Esophagus muscularis mucosa (tissue), 4 donors: ENCODE measurements around the gene LCP2. TPM values are rescaled to one million over a fixed set of nuclear protein-coding genes. Genes with fewer than 3 reads are reported as not detected.

Source experiments
- DNase-seq: peaks from one replicate; pipeline ENCODE4 v3.0.0-alpha.2; 2017; ENCODE audit errors: extremely low spot score
- H3K27ac ChIP-seq, 4 donors: fragments of 200-600 bp; sonication (generic); replicated peaks in 1 of 4; 1 replicate in 3 of 4; 2 replicates in 1 of 4; pipeline ENCODE4 v1.5.1; 2016 to 2019; ENCODE audit warnings: mild to moderate bottlenecking in 1 of 4
- H3K27me3 ChIP-seq, 4 donors: fragments of 200-600 bp; sonication (generic); one replicate each; pipeline versions ENCODE4 v1.5.1 to v1.6.0; 2016 to 2019
- H3K36me3 ChIP-seq, 4 donors: fragments of 200-600 bp; sonication (generic); one replicate each; pipeline ENCODE4 v1.5.1; 2016 to 2019
- H3K4me1 ChIP-seq, 4 donors: fragments of 200-600 bp; sonication (generic); one replicate each; pipeline ENCODE4 v1.5.1; 2016 to 2019
- H3K4me3 ChIP-seq, 4 donors: fragments of 200-600 bp; sonication (generic); 1 replicate in 2 of 4; 2 replicates in 2 of 4; pipeline ENCODE4 v1.5.1; 2016 to 2019; ENCODE audit warnings: mild to moderate bottlenecking in 4 of 4, moderate library complexity in 1 of 4
- H3K9me3 ChIP-seq, 4 donors: fragments of 200-600 bp; sonication (generic); 1 replicate in 3 of 4; 2 replicates in 1 of 4; pipeline ENCODE4 v1.5.1; 2016 to 2019
- EP300 ChIP-seq: sonication (generic); formaldehyde crosslinking; IDR thresholded peaks from one replicate; pipeline ENCODE4 v1.6.1; 2017; ENCODE audit warnings: antibody characterized with exemption
- POLR2A ChIP-seq: fragments of 450-650 bp; IDR thresholded peaks from one replicate; pipeline ENCODE4 v1.6.1; 2017; ENCODE audit warnings: antibody characterized with exemption, moderate library complexity, mild to moderate bottlenecking, low read depth
- POLR2AphosphoS5 ChIP-seq, 2 donors: sonication (generic); formaldehyde crosslinking; IDR thresholded peaks; one replicate each; pipeline ENCODE4 v1.6.1; 2017; ENCODE audit warnings: antibody characterized with exemption in 2 of 2
- WGBS: methylation state at CpG from one replicate; pipeline ENCODE4 v1.1.5; 2018; 5-methylcytosine and 5-hydroxymethylcytosine counted together
- intact Hi-C: fragments of 100-400 bp; cut with DNase I; formaldehyde crosslinking; loops from one replicate; pipeline ENCODE4 v1.15.1; 2023
- total RNA-seq, 4 donors: library from RNA; depleted of rRNA; stranded (reverse); fragments of >200 nt; gene quantifications; one replicate each; pipeline versions ENCODE4 v1.1.0 to v1.2.1, GENCODE V29; 2016
- TF ChIP-seq, protein P1 (sequence below), 3 experiments: fragments of 200-600 bp in 2 of 3; fragments of 450-650 bp in 1 of 3; sonication (generic) in 2 of 3; IDR thresholded peaks; one replicate each; pipeline ENCODE4 v1.5.1; 2017 to 2019; ENCODE audit warnings: antibody characterized with exemption in 3 of 3, mild to moderate bottlenecking in 2 of 3, moderate library complexity in 1 of 3

Gene LCP2
- total RNA-seq, 4 donors from 2014 or later: 6.8 to 20.4 (median 9.0) TPM

DNA sequence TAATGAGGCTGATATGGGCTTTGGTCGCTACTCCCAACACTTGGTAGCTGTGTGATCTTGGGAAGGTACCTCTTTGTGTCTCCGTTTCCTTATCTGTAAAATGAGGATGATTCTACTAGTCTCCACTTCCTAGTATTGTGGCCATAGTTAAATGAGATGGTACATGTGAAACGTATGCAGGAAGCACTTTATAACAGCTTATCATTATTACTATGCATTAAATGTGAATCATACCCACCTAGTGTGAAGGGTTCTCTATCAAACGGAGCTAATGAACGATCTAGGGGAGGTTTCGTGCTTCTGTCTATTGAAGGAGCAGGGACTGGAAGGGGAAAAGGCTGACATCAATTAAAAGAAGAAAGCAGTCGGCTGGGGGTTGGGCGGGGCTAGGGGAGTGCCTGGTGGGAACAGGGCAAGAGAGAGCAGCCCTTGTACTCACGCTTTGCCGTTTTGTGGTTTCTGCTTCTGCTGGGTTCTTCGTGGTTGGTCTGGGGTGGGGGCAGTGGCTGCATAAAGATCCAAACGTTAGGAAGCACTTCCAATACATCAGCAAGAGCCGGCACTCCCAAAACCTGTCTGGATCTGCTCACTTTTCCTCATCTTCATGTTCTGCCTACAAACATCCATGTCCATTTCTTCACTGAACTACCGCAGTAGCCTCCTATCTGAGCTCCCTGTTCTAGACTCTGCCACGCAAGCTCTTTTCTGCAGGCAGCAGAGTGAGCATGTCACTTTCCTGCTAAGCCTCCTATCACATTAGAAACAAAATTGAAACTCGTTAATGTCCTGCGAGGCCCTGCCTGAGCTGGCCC is 30.8 kb downstream of the LCP2 start:
- peaks cover 0 to 21% (median 0%) of the 10 kb centered on the region in 4 donors for H3K36me3 ChIP-seq
- DNase-seq: no peak
- no peak for TF ChIP-seq EP300
- TF ChIP-seq, protein P1, sequence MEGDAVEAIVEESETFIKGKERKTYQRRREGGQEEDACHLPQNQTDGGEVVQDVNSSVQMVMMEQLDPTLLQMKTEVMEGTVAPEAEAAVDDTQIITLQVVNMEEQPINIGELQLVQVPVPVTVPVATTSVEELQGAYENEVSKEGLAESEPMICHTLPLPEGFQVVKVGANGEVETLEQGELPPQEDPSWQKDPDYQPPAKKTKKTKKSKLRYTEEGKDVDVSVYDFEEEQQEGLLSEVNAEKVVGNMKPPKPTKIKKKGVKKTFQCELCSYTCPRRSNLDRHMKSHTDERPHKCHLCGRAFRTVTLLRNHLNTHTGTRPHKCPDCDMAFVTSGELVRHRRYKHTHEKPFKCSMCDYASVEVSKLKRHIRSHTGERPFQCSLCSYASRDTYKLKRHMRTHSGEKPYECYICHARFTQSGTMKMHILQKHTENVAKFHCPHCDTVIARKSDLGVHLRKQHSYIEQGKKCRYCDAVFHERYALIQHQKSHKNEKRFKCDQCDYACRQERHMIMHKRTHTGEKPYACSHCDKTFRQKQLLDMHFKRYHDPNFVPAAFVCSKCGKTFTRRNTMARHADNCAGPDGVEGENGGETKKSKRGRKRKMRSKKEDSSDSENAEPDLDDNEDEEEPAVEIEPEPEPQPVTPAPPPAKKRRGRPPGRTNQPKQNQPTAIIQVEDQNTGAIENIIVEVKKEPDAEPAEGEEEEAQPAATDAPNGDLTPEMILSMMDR (IDR thresholded peaks at IDR 0.05): no peak
- TF ChIP-seq POLR2A: no peak
- no peak for TF ChIP-seq POLR2AphosphoS5 (IDR thresholded peaks at IDR 0.05)
- 82% methylated on average over 17 of the region's 17 CpGs for WGBS
- no peaks in the 10 kb centered on the region for H3K9me3 ChIP-seq
- H3K4me3 ChIP-seq: no peak overlapping the region
- H3K27ac ChIP-seq: peak overlapping the region in 1 of 4 donors; percentile 16
- H3K4me1 ChIP-seq: peaks cover 8 to 39% (median 31%) of the 10 kb centered on the region in 4 donors
- peaks cover 0 to 6% (median 0%) of the 10 kb centered on the region in 4 donors for H3K27me3 ChIP-seq
- intact Hi-C loops: loop anchor here (5.0 kb wide), 1 partner anchor 39 kb away; no protein-coding TSS in a partner anchor

DNA sequence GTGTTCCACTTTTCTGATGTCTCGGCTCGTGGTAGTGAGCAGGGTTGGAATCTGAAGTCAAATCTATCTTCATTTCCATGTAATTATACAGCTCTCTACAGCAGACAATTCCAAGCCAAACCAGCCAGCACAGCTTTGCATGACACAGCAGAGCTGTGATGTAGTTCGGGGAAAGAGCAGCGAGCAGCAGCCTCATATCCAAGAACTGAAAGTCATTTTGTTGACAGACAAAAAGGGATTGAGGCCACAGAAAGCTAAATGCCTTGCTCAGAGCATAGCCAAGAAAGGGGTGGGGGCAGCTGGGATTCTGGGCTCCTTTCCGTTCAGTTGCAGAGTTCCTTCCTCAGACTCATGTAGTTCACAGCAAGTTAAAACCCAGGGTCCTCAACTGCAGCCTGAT is 32.1 kb downstream of the LCP2 start:
- no peak for TF ChIP-seq POLR2A
- peak; percentile 63 for TF ChIP-seq EP300
- peak; percentile 64 to 83 for TF ChIP-seq POLR2AphosphoS5 (IDR thresholded peaks at IDR 0.05)
- H3K9me3 ChIP-seq: no peaks in the 10 kb centered on the region
- H3K4me3 ChIP-seq: no peak overlapping the region
- 28% methylated on average over 5 of the region's 5 CpGs for WGBS
- no peak for DNase-seq
- H3K27me3 ChIP-seq: peaks cover 0 to 6% (median 0%) of the 10 kb centered on the region in 4 donors
- H3K27ac ChIP-seq: peak overlapping the region; percentile 39 to 61 (median 44)
- intact Hi-C loops: loop anchor here (5.0 kb wide), 1 partner anchor 38 kb away; no protein-coding TSS in a partner anchor
- peaks cover 8 to 39% (median 31%) of the 10 kb centered on the region in 4 donors for H3K4me1 ChIP-seq
- H3K36me3 ChIP-seq: peaks cover 0 to 32% (median 1%) of the 10 kb centered on the region in 4 donors

DNA sequence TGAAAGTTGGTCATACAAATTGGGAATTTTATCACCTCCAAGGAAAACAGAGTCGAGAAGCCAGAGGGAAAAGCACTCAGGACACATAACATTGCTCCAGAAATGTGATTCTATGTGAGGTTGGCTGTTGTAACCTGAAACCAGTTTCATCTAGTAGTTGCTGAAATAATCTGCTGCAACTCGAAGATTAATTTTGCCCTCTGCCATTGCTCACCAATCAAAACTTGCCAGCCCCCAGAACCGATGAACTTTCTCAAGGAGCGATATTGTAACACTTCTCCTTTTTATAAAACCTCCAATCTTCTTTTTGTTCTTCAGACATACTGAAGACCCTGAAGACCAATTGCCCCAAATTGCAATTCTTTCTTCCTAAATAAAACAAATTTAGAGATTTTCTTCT is 33.7 kb downstream of the LCP2 start:
- intact Hi-C loops: no loop called here

DNA sequence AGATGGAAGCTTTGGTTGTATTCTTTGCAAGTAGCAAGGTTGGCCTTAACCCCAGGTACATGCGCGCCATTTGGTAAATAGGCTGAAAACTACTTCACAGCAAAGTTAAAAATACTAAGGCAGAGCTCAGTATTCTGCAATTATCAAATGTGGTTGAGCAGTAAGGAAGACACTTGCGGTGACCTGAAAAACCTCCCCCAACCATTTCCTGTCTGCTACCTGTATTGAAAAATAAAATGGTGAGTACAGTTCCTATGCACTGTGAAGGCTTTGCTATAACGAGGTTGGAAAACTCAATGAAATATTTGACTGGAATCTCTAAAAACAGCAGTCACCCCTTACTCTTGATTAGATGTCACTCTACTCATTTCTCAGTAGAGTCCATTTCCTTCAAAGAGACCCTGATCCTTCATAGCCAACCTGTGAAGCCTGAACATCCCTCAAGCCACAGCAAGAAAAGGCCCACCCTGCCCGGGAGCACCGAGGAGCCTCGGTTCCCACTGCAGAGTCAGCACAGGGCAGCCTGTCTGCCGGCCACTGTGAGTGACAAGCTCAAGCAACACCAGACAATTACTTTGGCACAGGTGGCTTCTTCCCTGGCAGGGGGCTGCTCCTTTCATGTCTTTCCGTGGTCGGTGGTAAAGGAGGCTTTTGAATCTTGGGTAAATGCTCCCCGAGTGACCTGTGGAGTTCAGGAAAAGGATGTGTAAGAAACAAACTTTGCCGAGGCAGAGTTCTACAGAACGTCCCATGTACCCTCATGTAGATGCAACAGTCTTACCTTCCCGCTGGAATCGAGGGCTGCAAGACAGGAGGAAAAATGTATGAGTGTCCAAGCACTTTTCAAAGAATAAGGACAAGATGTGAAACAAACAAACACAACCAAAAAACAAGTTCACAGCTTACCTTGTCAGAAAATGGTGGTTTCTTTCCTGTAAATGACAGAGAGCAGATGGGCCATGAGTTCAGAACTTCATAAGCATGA is 35.2 kb downstream of the LCP2 start:
- intact Hi-C loops: no loop called here
- H3K27ac ChIP-seq: no peak overlapping the region
- peaks cover 0 to 51% (median 1%) of the 10 kb centered on the region in 4 donors for H3K36me3 ChIP-seq
- TF ChIP-seq POLR2AphosphoS5 (IDR thresholded peaks at IDR 0.05) (no peak), POLR2A (no peak), EP300 (no peak)
- TF ChIP-seq, protein P1 (IDR thresholded peaks at IDR 0.05): no peak
- 86% methylated on average over 14 of the region's 15 CpGs for WGBS
- H3K4me1 ChIP-seq: peaks cover 0 to 22% (median 12%) of the 10 kb centered on the region in 4 donors
- H3K27me3 ChIP-seq: peaks cover 0 to 6% (median 0%) of the 10 kb centered on the region in 4 donors
- H3K4me3 ChIP-seq: no peak overlapping the region
- H3K9me3 ChIP-seq: no peaks in the 10 kb centered on the region
- peak; percentile 60 for DNase-seq

More for the DNA sequence above, 33.7 kb downstream of the LCP2 start:
- Histone ChIP-seq H3K9me3 (no peaks in the 10 kb centered on the region), H3K27me3 (peaks cover 0 to 6% (median 0%) of the 10 kb centered on the region in 4 donors), H3K4me3 (no peak overlapping the region), H3K27ac (no peak overlapping the region), H3K4me1 (peaks cover 8 to 38% (median 26%) of the 10 kb centered on the region in 4 donors), H3K36me3 (peaks cover 0 to 43% (median 1%) of the 10 kb centered on the region in 4 donors)
- WGBS: 91% methylated on average over 4 of the region's 4 CpGs
- TF ChIP-seq, protein P1 (IDR thresholded peaks at IDR 0.05): no peak
- no peak for TF ChIP-seq POLR2A
- peak; percentile 8 for DNase-seq
